HG02571 (cell line): ENCODE results near the gene VWA3B.
"Not testable (repeated sequence)": the region's sequence is repeated elsewhere in the genome, so short reads cannot be mapped to it uniquely, and the experiment has no call there.

ENCODE experiments used
- ATAC-seq: cut with Tn5 transposase; IDR thresholded peaks from one replicate; pipeline ENCODE4 v1.9.1; 2021; ENCODE audit warnings: mild to moderate bottlenecking, moderate library complexity; ENCODE audit not compliant: unreplicated experiment

The VWA3B gene

GRCh38 chr2:98295275-98295674, 208.3 kb downstream of the VWA3B start:
- ATAC-seq: no peak

GRCh38 chr2:98295721-98296414, 208.9 kb downstream of the VWA3B start:
- ATAC-seq: no peak

GRCh38 chr2:98296440-98296839, 209.5 kb downstream of the VWA3B start:
- ATAC-seq: no peak

- no peak for ATAC-seq
Measured at GRCh38 chr2:98297817-98298682, 211.1 kb downstream of the VWA3B start.

DNA sequence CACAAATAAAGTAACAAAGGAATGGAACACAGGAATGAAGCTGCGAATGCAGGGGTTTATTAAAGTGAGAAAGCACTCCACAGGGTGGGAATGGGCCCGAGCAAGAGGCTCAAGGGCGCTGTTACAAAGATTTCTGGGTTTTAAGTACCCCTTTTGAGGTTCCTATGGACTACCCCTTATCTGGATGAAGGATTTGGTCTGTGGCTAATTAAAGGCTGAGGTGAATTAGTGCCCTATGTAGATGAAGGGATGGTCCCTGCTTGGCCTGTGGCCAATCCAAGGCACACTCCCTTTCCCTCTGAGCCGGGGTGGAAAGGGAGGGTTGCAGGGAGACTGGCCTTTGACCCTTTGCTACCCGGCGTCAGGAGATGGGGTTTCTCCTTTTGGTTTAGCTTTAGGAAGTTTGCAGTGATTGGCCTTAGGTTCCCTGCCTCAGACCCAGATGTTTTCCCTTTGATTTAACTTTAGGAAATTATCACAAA, 211.8 kb downstream of the VWA3B start:
- ATAC-seq: no peak

DNA sequence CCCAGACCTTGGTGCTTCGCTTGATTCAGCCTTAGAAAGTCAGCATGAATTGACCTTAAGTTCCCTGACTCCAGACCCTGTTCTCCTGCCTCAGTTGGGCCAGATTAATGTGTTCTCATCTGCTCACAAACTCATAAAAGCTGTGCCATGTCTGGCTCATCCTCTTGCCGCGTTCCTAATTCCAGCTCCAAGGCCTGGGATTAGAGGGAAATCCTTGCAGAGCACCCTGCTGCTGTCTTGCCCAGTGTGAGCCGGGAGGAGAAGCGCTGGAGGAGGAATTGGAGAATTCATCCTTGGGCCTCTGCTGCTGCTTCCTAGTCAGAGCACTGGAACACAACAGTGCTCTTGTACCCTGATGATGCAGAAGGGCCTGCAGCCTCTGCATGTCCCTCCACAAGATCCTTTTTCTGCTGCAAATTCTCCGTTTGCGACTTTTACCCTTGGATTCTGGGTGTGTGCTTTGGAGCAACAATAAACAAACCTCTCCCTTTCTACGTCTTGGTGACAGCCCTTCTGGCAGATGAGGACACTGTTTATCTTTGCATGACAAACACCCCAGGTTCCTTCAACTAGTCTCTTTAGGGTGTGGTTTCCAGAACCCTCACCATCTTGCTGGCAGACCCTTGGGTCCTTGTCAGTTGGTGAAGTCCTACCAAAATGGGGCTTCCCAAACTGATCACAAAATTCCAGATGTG, 212.4 kb downstream of the VWA3B start:
- no peak for ATAC-seq

DNA sequence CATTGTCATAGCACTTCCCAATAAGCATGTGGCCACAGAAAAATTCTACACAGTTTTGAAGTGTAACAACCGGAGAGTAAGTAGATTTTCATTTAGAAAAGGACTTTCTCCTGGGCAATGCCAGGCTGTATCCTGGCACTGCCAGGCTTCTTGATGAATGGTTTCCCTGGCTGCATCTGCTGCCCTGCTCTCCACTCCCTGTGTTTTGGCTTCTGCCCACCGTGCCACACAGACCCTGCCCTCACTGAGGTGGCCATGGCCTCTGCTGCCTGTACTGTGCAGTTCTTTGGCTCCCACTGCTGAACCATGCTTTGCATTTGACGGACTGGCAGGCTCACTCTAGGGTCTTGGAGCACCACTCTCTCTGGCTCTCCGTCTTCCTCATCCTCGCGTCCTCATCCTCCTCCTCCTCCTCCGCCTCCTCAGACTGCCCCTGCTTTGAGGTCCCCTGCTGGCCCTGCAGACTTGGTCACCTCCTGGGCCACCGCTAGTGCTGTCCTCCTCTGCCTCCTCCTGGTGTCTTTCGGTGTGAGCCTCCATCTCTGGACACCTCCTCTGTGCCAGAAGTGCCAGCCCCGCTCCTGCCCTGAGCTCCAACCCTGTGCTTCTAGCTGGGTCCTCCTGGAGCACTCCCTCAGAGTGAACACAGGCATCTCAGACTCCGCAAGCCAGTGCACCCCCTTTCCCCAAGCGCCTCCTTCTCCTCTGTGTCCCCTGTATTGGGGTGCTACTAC, 213.3 kb downstream of the VWA3B start:
- no peak for ATAC-seq

GRCh38 chr2:98301469-98301868, 214.5 kb downstream of the VWA3B start:
- ATAC-seq: no peak

DNA sequence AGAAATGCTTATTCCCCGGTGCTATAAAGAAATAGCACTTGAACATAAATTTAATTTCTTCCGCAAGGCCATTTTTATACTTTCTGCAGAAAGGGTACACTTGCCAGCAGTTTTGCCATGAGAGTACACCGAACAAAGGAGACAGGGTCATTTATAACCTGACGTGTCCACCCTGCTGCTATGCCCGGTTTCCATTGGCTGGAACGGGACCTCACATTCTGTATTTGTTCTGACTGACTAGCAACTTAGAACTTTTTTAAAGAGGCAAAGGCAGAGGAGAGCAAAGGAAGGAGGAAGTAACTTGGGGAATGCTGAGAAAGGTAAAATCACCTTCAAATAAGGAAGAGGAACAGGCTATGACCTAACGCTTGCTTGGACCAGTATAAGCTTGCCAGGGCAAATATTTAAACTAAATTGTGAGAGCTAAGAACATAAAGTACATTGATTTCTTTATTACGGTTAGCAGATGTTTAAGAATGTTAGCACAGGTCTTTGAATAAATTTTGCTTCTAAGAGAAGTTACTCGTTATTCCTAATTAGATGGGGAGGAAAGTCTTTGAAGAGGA, 220.2 kb downstream of the VWA3B start:
- not testable (repeated sequence) for ATAC-seq

DNA sequence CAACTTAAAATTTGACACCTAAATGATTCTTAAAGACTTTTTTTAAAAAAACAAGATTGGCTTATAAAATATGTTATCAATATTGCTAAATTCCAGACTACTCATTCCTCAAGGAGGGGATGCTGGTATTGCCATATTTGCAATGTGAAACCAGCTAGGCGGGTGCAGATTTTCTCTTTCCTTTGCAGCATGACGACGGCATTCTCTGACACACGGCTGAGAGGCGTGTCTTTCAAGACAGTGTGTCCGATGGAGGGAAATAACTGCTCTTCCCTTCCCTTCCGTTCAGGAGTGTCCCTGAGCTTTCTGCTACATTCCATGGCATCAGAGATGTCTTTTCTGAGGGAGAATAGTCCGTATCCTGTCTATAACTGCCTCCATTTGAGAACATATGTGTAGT, 221.1 kb downstream of the VWA3B start:
- ATAC-seq: no peak

- no peak for ATAC-seq
Measured at GRCh38 chr2:98308532-98308931, 221.6 kb downstream of the VWA3B start.

- no peak for ATAC-seq
Measured at GRCh38 chr2:98309580-98309979, 222.6 kb downstream of the VWA3B start.

- no peak for ATAC-seq
Measured at GRCh38 chr2:98310010-98310409, 223.0 kb downstream of the VWA3B start.

DNA sequence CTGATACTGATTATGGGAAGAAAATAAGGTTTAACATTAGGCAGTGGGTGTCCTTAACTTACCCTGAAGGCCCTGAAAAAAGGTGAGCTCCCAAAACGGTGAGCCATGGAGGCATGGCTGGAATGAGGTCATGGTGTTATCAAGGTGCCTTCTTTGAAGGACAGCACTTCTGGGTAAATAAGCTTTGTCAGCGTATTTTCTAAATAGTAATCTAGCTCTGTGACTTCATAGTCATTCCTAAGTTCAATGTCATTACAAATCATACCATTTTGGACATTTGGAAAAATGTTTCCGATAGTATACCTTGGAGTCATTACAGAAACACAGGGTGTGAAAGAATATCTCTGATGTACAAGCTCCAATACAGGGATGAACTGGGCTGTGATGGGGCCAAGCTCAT, 224.1 kb downstream of the VWA3B start:
- no peak for ATAC-seq

- no peak for ATAC-seq
Measured at GRCh38 chr2:98311771-98312545, 225.0 kb downstream of the VWA3B start.

- ATAC-seq: no peak
Measured at GRCh38 chr2:98313492-98314250, 226.7 kb downstream of the VWA3B start.

DNA sequence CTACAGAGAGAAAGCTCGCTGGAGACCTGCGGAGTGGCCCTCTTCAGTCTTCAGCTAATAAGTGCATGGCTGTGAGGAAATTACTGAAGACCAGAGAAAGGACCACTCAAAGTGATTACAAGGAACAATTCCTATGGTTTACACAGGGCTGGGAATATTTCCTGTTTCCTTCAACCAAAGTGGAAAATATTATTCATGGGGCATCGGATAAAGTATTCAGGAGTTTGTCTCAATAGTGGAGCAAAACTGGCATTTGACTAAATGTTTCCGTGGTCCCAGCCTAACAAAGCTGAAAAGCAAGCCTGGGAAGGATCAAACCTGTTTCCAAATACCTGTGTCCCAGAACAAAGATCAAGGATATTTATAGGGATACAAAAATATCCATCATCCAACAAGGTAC, 227.3 kb downstream of the VWA3B start:
- no peak for ATAC-seq

DNA sequence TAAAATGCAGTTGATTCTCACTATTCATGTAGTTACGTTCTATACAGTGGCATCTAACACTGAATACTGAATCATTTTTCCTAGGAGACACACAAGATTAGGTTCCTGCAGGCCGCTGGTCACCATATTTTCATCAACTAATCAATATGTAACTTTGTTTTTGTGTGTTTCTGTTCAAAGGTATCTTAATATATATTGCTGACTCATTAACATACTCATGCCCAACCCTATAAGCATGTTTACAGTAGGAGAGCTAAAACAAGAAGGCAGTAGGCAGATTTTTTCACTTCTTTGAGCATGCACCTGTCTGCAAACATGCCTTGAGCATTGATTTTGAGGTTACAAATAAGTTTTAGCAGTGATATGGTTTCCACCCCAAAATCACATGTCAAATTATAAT, 229.0 kb downstream of the VWA3B start:
- no peak for ATAC-seq

DNA sequence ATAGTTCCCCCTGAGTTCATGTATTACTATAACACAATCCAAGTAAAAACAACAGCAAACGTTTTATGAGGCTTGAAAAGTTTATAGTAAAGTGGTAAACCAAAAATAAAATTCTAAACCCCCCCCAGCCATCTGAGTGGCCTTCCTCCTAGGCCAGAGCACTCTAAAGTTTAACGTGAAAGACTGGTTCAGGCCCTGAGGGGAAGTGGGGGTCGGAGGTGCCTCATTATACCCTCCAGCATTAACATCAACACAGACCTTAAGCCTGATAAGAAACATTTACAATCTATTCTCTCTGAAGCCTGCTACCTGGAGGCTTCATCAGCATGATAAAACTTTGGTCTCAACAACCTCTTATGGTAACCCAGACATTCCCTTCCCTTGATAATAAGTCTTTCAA, 230.2 kb downstream of the VWA3B start:
- ATAC-seq: no peak
